A673 (cell line): ENCODE data around the gene GRIP1.

Experiments used
- EZH2 ChIP-seq: fragments of 200-600 bp; sonication (generic); IDR thresholded peaks from 2 replicates; pipeline ENCODE4 v1.6.1; 2017; ENCODE audit warnings: borderline replicate concordance, low read depth, mild to moderate bottlenecking, mixed read lengths, antibody characterized with exemption, low read length; ENCODE audit not compliant: poor library complexity, severe bottlenecking
- TF ChIP-seq, protein P1 (sequence below): fragments of 300-800, 200-600 bp; sonication (generic); conservative IDR thresholded peaks from 2 replicates; pipeline ENCODE4 v1.5.1; 2017; ENCODE audit warnings: low read depth, mild to moderate bottlenecking, antibody characterized with exemption, low read length, moderate library complexity, mixed read lengths

GRCh38 chr12:66496595-66496994, 182.3 kb downstream of the GRIP1 start:
- TF ChIP-seq, protein P1, sequence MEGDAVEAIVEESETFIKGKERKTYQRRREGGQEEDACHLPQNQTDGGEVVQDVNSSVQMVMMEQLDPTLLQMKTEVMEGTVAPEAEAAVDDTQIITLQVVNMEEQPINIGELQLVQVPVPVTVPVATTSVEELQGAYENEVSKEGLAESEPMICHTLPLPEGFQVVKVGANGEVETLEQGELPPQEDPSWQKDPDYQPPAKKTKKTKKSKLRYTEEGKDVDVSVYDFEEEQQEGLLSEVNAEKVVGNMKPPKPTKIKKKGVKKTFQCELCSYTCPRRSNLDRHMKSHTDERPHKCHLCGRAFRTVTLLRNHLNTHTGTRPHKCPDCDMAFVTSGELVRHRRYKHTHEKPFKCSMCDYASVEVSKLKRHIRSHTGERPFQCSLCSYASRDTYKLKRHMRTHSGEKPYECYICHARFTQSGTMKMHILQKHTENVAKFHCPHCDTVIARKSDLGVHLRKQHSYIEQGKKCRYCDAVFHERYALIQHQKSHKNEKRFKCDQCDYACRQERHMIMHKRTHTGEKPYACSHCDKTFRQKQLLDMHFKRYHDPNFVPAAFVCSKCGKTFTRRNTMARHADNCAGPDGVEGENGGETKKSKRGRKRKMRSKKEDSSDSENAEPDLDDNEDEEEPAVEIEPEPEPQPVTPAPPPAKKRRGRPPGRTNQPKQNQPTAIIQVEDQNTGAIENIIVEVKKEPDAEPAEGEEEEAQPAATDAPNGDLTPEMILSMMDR, result no peak
- no peak for TF ChIP-seq EZH2
